Heart left ventricle (tissue), 13 donors: ENCODE data around the gene BRICD5.

Source experiments
- CTCF ChIP-seq, 12 donors: fragments of 200-600 bp; sonication (generic) in 4 of 12; IDR thresholded peaks; one replicate each; pipeline versions ENCODE4 v1.5.0 to v1.8.0; 2018 to 2022; ENCODE audit warnings: antibody characterized with exemption in 12 of 12, mild to moderate bottlenecking in 5 of 12
- POLR2A ChIP-seq, 2 donors: fragments of 450-650 bp; IDR thresholded peaks; one replicate each; pipeline ENCODE4 v1.6.1; 2017; ENCODE audit warnings: antibody characterized with exemption in 2 of 2, mild to moderate bottlenecking in 2 of 2, moderate library complexity in 2 of 2
- donor health status: ischemic (EF 13 %, LVEDD 7.1; RV severe dilation, severe dysfunction).
- donor health status: DM: no; HTN: yes; CAD: no.
- donor health status: DM: no; HTN: no; CAD: no.
- donor health status: ischemic (EF 25% LVEDD 6.9; RV normal size, moderate dysfunction).
- donor health status: ischemic (EF 25% LVEDD 5.7; RV mildly dilated, moderate dysfunction).
- donor health status: ischemic (EF 35%, LVEDD 5.7; RV mildly dilated, moderate dysfunction).
- donor health status: nonischemic (EF 11% LVEDD 7.7; RV severe dilation, severe dysfunction).
- donor health status: DM: yes; HTN: yes; CAD: no.
- donor health status: PGD.
- donor health status: ischemic (EF 29% LVEDD 5.4; RV normal size, mild dysfunction).
- donor health status: nonischemic (EF 23%, LVEDD 6.1; RV moderate dilation, normal function).

DNA sequence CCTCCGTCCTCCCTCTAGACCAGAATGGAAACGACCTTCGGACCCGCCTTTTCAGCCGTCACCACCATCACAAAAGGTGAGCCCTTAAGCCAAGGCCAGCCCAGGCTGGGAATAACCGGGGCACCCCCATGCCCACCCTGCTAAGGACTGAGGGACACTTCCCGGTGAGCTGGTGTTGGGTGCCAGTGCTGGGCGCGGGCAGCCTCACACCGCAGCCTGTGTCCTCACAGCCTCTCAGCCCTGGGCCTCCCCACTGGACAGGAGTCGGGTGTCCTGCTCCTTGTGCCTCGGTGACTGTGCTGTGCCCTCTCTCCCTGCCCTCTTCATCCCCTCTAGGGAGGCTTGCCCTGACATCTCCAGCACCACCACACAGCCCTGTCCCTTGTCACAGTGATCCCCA lies 44.8 kb downstream of the BRICD5 start:
- TF ChIP-seq POLR2A (IDR thresholded peaks at IDR 0.05) (no peak), CTCF (IDR thresholded peaks at IDR 0.05) (no peak)
